Hepatocyte (in vitro differentiated cells): Measurements from ENCODE around the gene PLEKHM3. TPM values are rescaled to one million over a fixed set of nuclear protein-coding genes. Genes with fewer than 3 reads are reported as not detected.

Experiments used
- DNase-seq: peaks from one replicate; pipeline ENCODE4 v3.0.0-alpha.2; 2016; ENCODE audit warnings: low spot score
- H2AFZ ChIP-seq: fragments of 200-600 bp; sonication (generic); 2 replicates; pipeline ENCODE4 v1.6.0; 2016; ENCODE audit warnings: antibody characterized with exemption, mild to moderate bottlenecking
- H3K27ac ChIP-seq: fragments of 200-600 bp; sonication (generic); 2 replicates; pipeline ENCODE4 v1.5.1; 2016; ENCODE audit warnings: mild to moderate bottlenecking
- H3K27me3 ChIP-seq: fragments of 200-600 bp; sonication (generic); 2 replicates; pipeline ENCODE4 v1.6.1; 2016
- H3K36me3 ChIP-seq: fragments of 200-600 bp; sonication (generic); replicated peaks from 2 replicates; pipeline ENCODE4 v1.5.1; 2016; ENCODE audit warnings: low read depth; ENCODE audit not compliant: insufficient read depth
- H3K4me1 ChIP-seq: fragments of 200-600 bp; sonication (generic); 2 replicates; pipeline ENCODE4 v1.5.1; 2016; ENCODE audit warnings: mild to moderate bottlenecking, moderate library complexity; ENCODE audit not compliant: insufficient read depth
- H3K4me2 ChIP-seq: fragments of 200-600 bp; sonication (generic); 2 replicates; pipeline ENCODE4 v1.6.0; 2016
- H3K4me3 ChIP-seq: fragments of 200-600 bp; sonication (generic); 2 replicates; pipeline ENCODE4 v1.5.1; 2016; ENCODE audit warnings: mild to moderate bottlenecking
- H3K79me2 ChIP-seq: fragments of 200-600 bp; sonication (generic); 2 replicates; pipeline ENCODE4 v1.6.0; 2017; ENCODE audit warnings: mild to moderate bottlenecking
- H3K9me2 ChIP-seq: fragments of 200-600 bp; sonication (generic); replicated peaks from 2 replicates; pipeline ENCODE4 v1.6.0; 2017; ENCODE audit warnings: mild to moderate bottlenecking; ENCODE audit not compliant: insufficient read depth
- H3K9me3 ChIP-seq: fragments of 200-600 bp; sonication (generic); 2 replicates; pipeline ENCODE4 v1.5.1; 2016; ENCODE audit warnings: low read depth, mild to moderate bottlenecking
- H4K20me1 ChIP-seq: fragments of 200-600 bp; sonication (generic); 2 replicates; pipeline ENCODE4 v1.6.0; 2016; ENCODE audit warnings: mild to moderate bottlenecking; ENCODE audit not compliant: insufficient read depth, poor library complexity, severe bottlenecking
- CTCF ChIP-seq: fragments of 200-600 bp; sonication (generic); IDR thresholded peaks from 2 replicates; pipeline ENCODE4 v1.5.1; 2016; ENCODE audit warnings: antibody characterized with exemption, mild to moderate bottlenecking; ENCODE audit not compliant: poor library complexity
- EZH2 ChIP-seq: fragments of 200-600 bp; sonication (generic); IDR thresholded peaks from 2 replicates; pipeline ENCODE4 v1.6.1; 2016; ENCODE audit warnings: antibody characterized with exemption, mild to moderate bottlenecking, borderline replicate concordance
- EZH2phosphoT487 ChIP-seq: fragments of 200-600 bp; sonication (generic); IDR thresholded peaks from one replicate; pipeline ENCODE4 v1.6.1; 2018; ENCODE audit warnings: antibody characterized with exemption, mild to moderate bottlenecking, low read depth, moderate library complexity; ENCODE audit not compliant: unreplicated experiment, severe bottlenecking
- WGBS: methylation state at CpG from one replicate; pipeline ENCODE4 v1.1.6; 2016; ENCODE audit warnings: low lambda C conversion rate; ENCODE audit errors: missing lambda C conversion rate; 5-methylcytosine and 5-hydroxymethylcytosine counted together
- polyA plus RNA-seq: library from polyadenylated mRNA; unstranded; fragments of >200 nt; fragmentation: Nextera tagmentation; extraction: Ambion mirVana; gene quantifications from 2 replicates; pipeline ENCODE4 v1.2.1, GENCODE V29; 2016
- total RNA-seq: library from RNA; depleted of rRNA; stranded (reverse); fragments of >200 nt; gene quantifications from 2 replicates; pipeline ENCODE4 v1.2.3, GENCODE V29; 2014

Gene PLEKHM3
- total and polyA plus RNA-seq, 2 experiments from 2014 or later, result 4.2 to 11.1 TPM

- TF ChIP-seq CTCF (no peak), EZH2phosphoT487 (no peak), EZH2 (no peak)
- DNase-seq, result peak; percentile 47
- Histone ChIP-seq H3K79me2 (no peaks in the 10 kb centered on the region), H3K4me3 (no peak overlapping the region), H3K27ac (peak overlapping the region; percentile 73), H3K4me2 (peak overlapping the region; percentile 61), H3K9me2 (no peaks in the 10 kb centered on the region), H2AFZ (no peak overlapping the region), H4K20me1 (no peaks in the 10 kb centered on the region), H3K4me1 (peaks cover 13% of the 10 kb centered on the region), H3K27me3 (no peaks in the 10 kb centered on the region), H3K9me3 (no peaks in the 10 kb centered on the region), H3K36me3 (no peaks in the 10 kb centered on the region)
- 11% methylated on average over 3 of the region's 3 CpGs for WGBS
These were observed 224.1 kb downstream of the PLEKHM3 start for GRCh38 chr2:207801259-207801658.

- WGBS, result 39% methylated on average over 8 of the region's 8 CpGs
- TF ChIP-seq EZH2phosphoT487 (no peak), EZH2 (no peak), CTCF (no peak)
These were observed 228.6 kb downstream of the PLEKHM3 start for GRCh38 chr2:207796585-207797350.

GRCh38 chr2:207792244-207792785, 233.0 kb downstream of the PLEKHM3 start:
- H3K4me3 ChIP-seq, result no peak overlapping the region
- DNase-seq, result no peak
- H4K20me1 ChIP-seq, result no peaks in the 10 kb centered on the region
- TF ChIP-seq EZH2, result no peak
- no peaks in the 10 kb centered on the region for H3K36me3 ChIP-seq
- H3K9me2 ChIP-seq, result no peaks in the 10 kb centered on the region
- H3K4me2 ChIP-seq, result no peak overlapping the region
- H2AFZ ChIP-seq, result peak overlapping the region; percentile 84
- H3K9me3 ChIP-seq, result no peaks in the 10 kb centered on the region
- H3K79me2 ChIP-seq, result no peaks in the 10 kb centered on the region
- peaks cover 18% of the 10 kb centered on the region for H3K4me1 ChIP-seq
- peak overlapping the region; percentile 94 for H3K27ac ChIP-seq
- no peaks in the 10 kb centered on the region for H3K27me3 ChIP-seq
- WGBS, result 58% methylated on average over 6 of the region's 6 CpGs

More at GRCh38 chr2:207796585-207797350, 228.6 kb downstream of the PLEKHM3 start:
- peak overlapping the region; percentile 34 for H2AFZ ChIP-seq
- DNase-seq, result peak; percentile 53
- peak overlapping the region; percentile 87 for H3K27ac ChIP-seq
- no peaks in the 10 kb centered on the region for H3K36me3 ChIP-seq
- H3K4me3 ChIP-seq, result no peak overlapping the region
- H3K79me2 ChIP-seq, result no peaks in the 10 kb centered on the region
- H4K20me1 ChIP-seq, result no peaks in the 10 kb centered on the region
- H3K9me3 ChIP-seq, result no peaks in the 10 kb centered on the region
- H3K4me2 ChIP-seq, result no peak overlapping the region
- H3K4me1 ChIP-seq, result peaks cover 20% of the 10 kb centered on the region
- H3K9me2 ChIP-seq, result no peaks in the 10 kb centered on the region
- H3K27me3 ChIP-seq, result no peaks in the 10 kb centered on the region

- Histone ChIP-seq H3K4me1 (peaks cover 12% of the 10 kb centered on the region), H3K79me2 (no peaks in the 10 kb centered on the region), H3K9me2 (no peaks in the 10 kb centered on the region), H3K36me3 (no peaks in the 10 kb centered on the region), H2AFZ (no peak overlapping the region), H3K27ac (peak overlapping the region; percentile 74), H4K20me1 (no peaks in the 10 kb centered on the region), H3K4me3 (no peak overlapping the region), H3K4me2 (no peak overlapping the region), H3K27me3 (no peaks in the 10 kb centered on the region), H3K9me3 (no peaks in the 10 kb centered on the region)
- 27% methylated on average over 5 of the region's 6 CpGs for WGBS
- TF ChIP-seq EZH2 (no peak), CTCF (no peak), EZH2phosphoT487 (no peak)
- no peak for DNase-seq
These were observed 233.6 kb downstream of the PLEKHM3 start for GRCh38 chr2:207791579-207792243.
